Suppressor macrophage treated with lipopolysaccharide for 1 hour (primary cell): ENCODE data around the gene DGUOK.
A peak's percentile ranks its signal among the peaks of the same experiment; 100 is the strongest.
"Not testable (repeated sequence)": the region's sequence is repeated elsewhere in the genome, so short reads cannot be mapped to it uniquely, and the experiment has no call there.

Experiments used
- DNase-seq, 3 donors: peaks; one replicate each; pipeline ENCODE4 v3.0.0-alpha.2; 2020 to 2022

The DGUOK gene

GRCh38 chr2:73921581-73921980 lies 5.1 kb upstream of the DGUOK start:
- DNase-seq: no peak

DNA sequence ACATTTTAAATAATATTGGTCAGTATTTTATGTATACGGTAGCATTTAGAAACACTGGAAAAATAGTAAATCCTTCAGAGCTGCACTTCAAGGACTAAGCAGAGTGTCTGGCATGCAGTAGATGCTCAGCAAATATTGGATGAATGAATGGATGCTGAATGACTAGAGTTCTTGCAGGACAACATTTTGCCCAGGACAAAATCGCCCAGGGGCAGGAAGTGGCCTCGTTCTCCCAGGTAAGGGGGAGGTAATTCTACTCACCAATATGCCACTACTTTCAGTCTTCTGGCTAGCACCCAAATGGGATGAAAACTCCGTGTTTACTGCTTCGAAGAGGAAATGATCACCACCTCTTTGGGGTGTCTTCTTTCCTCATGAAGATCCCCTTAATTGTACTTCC lies 4.0 kb upstream of the DGUOK start:
- no peak for DNase-seq

DNA sequence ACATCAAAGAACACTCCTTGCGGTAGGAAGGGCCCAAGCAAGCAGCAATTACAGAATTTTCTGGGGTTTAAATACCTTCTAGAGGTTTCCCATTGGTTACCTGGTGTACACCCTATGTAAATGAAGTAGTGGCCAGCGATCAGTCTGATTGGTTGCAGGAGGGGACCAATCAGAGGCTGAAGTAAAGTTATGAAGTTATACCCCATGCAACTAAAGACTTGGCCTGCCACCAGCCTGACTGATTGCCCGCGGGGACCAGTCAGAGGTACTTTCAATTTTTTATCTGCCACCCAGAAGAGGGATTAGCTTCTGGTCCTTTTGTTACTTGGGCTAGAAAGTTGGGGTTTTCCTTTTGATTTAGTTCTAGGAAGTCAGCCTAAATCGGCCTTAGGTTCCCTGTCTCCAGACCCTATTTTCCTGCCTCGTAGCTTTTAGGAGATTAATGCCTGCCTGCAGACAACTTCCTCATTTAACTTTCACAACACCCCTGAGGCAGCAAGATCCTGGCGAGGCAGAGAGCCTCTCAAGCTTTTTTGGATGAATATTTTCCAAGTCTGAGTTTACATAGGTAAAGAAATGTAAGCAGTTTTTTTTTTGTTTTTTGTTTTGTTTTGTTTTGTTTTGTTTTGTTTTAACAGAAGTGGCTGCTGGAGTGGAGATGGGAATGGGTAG lies 1.5 kb upstream of the DGUOK start:
- peak in 2 of 3 donors; percentile 29 to 44 for DNase-seq

DNA sequence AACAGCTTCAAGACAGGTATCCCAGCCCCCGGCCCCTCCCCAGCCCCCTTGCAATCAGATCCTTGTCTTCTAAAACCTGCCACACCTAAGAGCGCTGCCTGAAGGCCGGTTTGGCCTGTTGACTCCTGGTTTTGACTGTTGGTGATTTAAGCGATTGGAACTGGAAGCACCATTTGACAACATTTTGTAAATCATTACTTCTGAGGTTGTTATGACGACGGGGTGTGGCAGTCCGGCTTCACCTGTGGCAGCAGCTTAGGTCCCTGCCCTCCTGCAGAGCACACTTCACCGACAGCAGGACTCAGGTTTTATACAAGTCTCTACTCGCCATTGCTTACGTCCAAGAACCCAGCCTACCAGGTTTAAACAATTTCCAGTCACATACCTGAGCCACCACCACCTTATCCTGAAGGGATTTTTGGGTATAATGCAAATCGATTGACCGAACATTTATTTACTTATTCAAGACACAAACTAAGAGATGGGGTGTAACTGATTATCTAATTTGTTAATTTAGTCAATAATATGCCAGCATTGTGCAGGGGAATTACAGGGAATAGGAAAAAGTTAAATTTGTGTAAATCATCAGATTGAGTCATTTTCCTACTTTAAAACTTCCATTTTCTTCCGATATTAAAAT lies 707 bp upstream of the DGUOK start:
- DNase-seq: no peak

DNA sequence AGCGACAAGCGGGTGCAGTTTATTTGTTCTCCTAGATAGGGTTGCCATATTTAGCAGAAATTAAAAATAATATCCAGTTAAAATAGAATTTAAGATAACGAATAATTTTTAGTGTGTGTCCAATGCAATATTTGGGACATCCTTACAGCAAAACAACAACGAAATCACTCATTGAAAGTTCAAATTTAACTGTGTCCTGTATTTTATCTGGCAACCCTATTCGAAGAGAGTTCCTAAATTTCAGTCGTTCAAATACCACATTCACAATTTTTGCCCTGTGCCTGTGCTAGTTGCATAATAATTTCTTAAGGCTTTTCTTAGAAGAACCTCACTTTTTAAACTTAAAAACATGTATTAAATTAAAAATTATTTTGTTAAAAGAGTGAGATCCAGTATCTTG lies 664 bp downstream of the DGUOK start:
- no peak for DNase-seq

GRCh38 chr2:73928963-73929347 lies 2.3 kb downstream of the DGUOK start:
- DNase-seq: no peak

DNA sequence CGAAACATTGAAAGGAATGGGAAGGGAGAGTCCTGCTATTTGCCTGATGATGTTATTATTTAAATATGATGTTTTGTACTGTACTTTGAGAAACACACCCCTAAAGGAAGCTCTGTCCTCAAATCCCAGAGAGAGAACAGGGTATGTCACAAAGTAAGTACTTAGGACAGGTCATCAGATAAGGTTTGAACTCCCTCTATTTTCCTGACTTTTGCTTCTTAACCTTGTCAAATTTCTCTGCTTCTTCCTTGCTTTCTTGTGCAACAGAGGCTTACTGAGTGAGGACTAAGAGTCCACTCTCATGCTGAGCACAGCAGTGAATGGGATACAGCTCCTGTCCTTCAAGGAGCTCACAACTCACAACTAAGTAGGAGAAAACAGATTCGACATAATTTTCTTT lies 3.7 kb downstream of the DGUOK start:
- DNase-seq: no peak

DNA sequence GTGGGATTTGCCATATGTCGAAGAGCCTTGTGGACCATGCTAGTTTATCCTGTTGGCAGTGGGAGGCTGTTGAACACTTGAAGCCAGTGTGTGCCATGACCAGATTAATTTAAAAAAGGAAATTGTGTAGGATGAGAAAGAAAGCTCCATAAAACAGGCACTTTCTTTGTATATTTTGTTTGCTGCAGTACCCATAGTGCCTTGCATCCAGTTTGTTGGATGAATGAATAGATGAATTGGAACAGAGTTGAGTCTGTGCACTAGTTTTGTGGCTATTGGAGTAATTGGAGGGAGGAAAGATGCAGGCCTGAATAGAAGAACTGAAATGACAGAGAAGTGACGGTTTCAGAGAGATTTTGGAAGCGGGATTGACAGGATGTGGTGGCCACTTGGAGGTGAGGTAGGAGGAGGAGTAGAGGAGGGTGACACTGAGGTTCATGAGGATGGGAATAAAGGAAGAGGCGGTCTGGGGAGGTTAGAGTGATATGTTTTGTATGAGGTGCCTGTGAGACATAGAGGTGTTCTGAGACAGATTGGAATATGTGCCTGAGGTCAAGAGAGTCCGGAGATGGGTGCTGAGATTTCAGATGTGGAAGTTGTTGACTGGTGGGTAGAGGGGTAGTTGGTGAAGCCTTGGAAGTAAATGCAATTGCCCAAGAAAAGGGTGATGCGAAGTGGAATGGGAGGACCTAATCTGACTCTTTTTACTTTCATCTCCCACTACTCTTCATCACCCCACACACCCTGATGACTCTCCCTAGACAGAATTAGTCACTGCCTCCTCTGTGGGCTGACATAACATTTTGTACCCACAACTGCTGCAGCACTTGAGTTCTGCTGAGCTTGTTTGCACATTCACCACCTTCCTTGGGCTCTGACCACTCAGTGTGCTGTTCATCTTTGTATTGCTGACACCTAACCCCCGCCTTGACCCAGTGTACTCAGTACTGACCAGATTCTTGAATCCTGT lies 5.1 kb downstream of the DGUOK start:
- DNase-seq: peak; percentile 67 to 84 (median 75)

- DNase-seq: no peak
Measured at GRCh38 chr2:73933194-73933593, 6.5 kb downstream of the DGUOK start.

DNA sequence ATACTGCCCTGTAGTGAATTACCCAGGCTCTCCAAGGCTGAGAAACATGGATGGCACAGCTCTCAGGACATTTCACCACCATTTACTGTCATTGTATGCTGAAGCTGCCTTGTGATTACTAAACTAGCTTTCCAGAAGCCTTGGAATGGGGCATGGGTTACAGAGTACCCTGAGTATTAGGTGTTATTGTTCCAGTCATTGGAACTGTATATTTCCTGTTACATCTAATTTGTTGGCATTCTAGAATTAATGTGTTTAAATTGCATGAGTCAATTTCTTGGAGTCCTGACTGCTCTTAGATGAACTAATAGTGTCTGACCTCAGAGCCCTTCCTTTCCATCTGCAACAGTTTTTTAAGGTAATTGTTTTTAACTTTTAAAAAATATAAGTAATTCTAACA lies 9.0 kb downstream of the DGUOK start:
- DNase-seq: no peak

DNA sequence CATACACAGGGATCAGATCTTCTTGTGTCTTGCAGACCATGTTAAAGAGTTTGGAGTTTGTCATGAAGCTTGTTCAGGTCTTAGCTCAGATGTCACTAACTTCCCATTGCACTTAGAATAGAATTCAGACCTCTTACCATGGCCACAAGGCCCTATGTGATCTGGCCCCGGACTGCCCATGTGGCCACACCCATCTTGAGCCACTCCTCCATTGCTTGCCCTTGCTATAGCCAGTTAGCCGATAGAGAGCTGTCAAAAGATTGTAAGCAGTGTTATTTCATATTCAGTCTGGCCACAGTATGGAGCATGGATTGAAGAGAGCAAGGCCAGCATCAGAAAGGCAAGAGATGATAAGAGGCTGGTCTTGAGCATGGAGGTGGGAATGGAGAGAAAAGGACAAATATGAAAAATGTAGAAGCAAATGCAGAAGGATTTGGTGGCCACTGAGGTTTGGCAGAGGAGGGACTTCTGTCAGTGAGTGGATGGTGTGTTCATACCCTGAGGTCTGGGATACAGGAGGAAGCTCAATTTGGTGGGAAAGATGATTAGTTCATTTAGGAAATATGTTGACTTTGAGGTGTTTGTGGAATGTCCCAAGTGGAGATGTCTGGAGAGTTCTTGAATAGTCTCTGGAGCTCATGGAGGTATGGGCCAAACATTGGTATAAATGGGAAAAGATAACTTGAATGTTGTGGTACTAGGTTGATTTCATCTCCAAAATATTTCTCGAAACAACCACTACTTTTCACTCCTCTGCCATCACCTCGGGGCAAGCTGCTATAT lies 10.6 kb downstream of the DGUOK start:
- no peak for DNase-seq

GRCh38 chr2:73937899-73938298 lies 11.2 kb downstream of the DGUOK start:
- no peak for DNase-seq

- no peak for DNase-seq
Measured at GRCh38 chr2:73938718-73939352, 12.2 kb downstream of the DGUOK start.

- DNase-seq: peak; percentile 32 to 39 (median 34)
Measured at GRCh38 chr2:73939419-73939818, 12.7 kb downstream of the DGUOK start.

DNA sequence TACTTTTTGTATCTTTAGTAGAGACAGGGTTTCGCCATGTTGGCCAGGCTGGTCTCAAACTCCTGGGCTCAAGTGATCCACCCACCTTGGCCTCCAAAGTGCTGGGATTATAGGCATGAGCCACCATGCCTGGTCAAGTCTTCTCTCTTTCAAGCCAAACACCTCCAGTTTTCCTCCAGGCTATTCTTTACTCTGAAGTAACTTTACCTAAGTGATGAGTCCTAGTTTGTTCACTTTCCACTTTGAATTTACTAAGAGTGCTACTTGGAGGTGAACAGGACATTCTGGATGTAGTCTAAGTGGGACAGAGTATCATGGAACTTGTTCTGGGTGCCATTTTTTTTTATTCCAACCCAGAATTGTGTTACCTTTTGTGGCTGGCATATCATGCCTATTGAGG lies 13.4 kb downstream of the DGUOK start:
- not testable (repeated sequence) for DNase-seq

DNA sequence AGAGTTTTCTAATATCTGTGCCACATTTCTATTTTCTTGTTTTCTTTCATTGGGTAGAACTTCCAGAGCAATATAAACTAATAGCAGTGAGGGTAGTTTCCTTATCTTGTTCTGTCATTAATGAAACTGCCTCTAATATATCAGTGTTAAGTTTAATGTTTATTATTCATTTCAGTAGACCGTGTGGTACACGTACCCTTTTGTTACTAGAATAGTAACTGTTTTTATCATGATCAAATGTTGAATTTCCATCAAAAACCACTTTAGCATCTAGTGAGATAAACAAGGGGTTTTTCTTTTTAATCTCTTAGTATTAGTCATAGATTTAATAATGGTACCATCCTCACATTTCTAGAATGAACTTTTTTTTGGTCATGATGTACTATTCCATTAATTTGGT lies 16.0 kb downstream of the DGUOK start:
- DNase-seq: no peak

GRCh38 chr2:73944714-73945113 lies 18.0 kb downstream of the DGUOK start:
- no peak for DNase-seq

DNA sequence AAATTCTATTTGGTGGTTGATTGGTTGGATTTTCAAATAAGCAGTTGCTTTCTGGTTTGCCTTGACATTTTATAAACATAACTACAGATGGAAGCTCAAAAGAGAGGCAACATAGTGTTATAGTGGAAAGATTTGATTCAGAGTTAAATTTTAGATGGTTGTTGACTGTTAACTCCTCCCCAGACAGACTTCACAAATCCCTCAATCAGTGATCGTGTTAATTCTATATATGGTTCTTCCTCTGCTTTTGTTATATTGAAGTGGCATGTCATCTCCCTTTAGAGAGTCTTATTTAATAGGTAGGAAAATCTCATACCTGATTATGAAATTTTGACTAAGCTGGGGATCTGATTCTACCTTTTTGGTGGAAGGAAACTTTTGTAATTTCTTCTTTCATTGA lies 19.5 kb downstream of the DGUOK start:
- no peak for DNase-seq

GRCh38 chr2:73946666-73947065 lies 20.0 kb downstream of the DGUOK start:
- no peak for DNase-seq

DNA sequence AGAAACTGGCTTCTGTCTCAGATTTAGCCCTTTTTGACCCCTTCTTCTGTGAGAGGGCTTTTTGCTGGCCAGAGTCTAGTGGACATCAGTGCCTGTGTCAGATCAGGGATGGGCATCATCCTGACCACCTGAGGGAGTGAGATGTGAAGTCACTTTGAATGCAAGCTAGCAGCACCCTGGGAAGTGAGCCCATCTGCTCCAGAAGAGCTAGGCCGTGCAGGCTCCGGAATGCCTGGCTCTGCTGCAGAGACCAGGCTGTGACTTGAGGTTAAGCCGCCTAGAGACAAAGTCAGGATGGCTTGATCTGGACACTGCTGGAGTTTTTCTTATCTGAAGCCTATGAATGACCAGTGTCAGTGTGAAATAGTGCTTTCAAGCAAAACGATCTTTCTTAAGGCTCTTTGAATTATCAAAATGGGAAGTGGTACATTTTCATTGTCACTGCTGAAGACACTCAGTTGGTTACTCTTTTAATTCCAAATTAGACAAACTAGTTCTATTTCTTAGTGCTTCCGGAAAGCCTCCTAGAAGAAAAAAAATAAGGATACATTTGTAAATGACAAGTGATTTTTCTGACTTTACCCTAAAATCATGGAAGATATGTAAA lies 20.8 kb downstream of the DGUOK start:
- DNase-seq: no peak

DNA sequence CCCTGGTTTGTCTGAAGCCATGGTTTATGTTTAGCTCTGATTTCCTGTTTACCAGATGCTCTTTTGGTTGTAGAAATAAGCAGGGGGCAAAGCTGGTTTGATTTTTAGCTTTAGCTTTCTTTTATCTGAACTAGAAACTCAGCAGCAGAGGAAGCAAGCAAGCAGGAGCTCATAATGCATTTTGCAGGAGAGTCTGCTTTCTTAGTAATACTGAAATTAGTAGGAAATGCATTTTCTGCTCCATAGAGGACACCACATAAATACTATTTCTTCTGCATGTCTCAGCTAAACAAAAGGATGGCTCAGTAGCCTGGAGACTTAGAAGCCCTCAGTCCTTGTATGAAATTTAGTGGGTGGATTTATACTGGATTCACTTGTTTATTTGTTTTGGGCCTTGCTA lies 23.1 kb downstream of the DGUOK start:
- DNase-seq: no peak
